OCI-LY1 (cell line): ENCODE measurements around the gene FAS.

Source experiments
- EZH2 ChIP-seq: fragments of 200-600 bp; sonication (generic), shearing (Covaris generic); IDR thresholded peaks from 2 replicates; pipeline ENCODE4 v1.8.0; 2017; ENCODE audit warnings: borderline replicate concordance, mixed run types, mild to moderate bottlenecking, antibody characterized with exemption, low read length, moderate library complexity, mixed read lengths
- TF ChIP-seq, protein P1 (sequence below): fragments of 200-600 bp; sonication (generic), shearing (Covaris generic); IDR thresholded peaks from 2 replicates; pipeline ENCODE4 v1.5.1; 2017; ENCODE audit warnings: mild to moderate bottlenecking, antibody characterized with exemption, low read length, moderate library complexity, mixed read lengths

DNA sequence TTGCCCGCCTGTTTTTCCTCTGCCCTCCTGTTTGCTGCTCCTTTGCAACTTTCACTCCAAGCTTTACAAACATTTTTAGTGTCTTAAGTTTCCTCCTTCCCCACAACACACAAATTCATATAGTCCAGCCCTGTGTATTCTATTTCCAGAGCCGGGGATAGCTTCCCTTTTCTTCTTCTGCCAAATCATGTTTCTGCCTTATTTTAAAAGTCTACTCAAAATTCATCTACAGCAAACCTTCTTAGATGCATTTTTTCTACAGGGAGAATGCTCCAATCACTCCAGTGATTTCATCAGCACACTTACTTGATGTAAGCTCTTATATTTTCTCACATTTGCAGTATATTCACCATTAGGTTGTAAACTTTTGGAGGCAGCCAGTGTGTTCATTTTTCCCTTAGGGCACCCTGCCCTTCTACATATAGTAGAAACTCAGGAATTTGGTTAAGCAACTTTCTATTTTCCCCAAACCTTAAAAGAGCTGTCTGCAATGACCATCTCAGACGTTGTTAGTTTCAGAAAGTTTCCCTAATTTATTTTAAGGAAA is 25.7 kb upstream of the FAS start:
- no peak for TF ChIP-seq EZH2
- TF ChIP-seq, protein P1, sequence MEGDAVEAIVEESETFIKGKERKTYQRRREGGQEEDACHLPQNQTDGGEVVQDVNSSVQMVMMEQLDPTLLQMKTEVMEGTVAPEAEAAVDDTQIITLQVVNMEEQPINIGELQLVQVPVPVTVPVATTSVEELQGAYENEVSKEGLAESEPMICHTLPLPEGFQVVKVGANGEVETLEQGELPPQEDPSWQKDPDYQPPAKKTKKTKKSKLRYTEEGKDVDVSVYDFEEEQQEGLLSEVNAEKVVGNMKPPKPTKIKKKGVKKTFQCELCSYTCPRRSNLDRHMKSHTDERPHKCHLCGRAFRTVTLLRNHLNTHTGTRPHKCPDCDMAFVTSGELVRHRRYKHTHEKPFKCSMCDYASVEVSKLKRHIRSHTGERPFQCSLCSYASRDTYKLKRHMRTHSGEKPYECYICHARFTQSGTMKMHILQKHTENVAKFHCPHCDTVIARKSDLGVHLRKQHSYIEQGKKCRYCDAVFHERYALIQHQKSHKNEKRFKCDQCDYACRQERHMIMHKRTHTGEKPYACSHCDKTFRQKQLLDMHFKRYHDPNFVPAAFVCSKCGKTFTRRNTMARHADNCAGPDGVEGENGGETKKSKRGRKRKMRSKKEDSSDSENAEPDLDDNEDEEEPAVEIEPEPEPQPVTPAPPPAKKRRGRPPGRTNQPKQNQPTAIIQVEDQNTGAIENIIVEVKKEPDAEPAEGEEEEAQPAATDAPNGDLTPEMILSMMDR: no peak
